Kidney tubule cell (primary cell): ENCODE data around the gene FLOT2.
A peak's percentile ranks its signal among the peaks of the same experiment; 100 is the strongest.
"Not testable (repeated sequence)": the region's sequence is repeated elsewhere in the genome, so short reads cannot be mapped to it uniquely, and the experiment has no call there.

Experiments
- DNase-seq: peaks from one replicate; pipeline ENCODE4 v3.0.0-alpha.2; 2018; ENCODE audit warnings: low spot score

The FLOT2 gene

DNA sequence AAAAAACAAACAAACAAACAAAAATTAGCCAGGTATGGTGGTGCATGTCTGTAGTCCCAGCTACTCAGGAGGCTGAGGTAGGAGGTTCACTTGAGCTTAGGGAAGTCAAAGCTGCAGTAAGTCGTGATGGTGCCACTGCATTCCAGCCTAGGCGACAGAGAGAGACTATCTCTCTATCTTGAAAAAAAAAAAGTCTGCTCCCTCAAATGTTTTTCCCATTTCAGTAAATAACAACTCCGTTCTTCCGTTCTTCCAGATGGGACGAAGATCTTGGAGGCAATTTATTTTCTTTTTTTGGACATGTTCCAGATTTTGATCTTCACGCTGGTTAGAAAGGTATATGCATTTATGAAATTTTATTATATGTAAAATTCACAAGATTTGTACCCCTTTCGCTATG is 23.7 kb downstream of the FLOT2 start:
- DNase-seq, result no peak

DNA sequence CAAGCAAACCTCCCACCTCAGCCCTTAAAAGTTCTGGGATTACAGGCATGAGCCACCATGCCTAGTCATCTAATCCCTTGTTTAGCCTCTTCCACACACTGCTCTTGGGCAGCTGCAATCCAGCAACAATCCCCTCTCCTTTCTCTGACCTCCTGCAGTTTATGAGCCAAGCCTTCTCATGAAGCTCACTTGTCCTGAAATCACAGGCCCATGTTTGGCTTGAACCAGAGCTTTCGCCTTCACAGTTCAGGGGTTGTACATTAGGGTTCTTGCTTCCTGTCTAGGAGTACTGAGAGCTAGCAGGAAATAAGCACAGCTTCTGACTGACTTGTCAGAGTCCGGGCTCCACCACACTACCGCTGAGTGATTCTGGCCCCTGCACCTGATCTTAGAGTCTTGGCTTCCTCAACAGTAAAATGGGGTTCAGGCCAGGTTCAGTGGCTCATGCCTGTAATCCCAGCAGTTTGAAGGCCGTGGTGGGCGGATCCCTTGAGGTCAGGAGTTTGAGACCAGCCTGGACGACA is 26.4 kb downstream of the FLOT2 start:
- DNase-seq, result no peak

DNA sequence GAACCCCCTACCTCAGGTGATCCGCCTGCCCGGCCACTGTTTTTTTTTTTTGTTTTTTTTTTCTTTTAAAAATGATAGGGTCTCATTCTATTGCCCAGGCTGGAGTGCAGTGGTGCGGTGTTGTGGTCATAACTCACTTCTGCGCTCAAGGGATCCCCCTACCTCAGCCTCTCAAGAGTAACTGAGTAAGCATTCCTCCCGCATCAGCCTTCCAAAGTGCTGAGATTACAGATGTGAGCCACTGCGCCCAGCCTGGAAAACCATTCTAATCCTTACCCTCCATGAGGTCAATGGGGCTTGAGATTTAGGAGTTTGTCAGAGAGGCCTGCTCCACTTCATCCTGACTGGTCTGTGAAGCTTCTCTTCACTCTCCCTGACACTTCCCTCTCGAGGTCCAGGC is 30.3 kb downstream of the FLOT2 start:
- DNase-seq, result no peak

DNA sequence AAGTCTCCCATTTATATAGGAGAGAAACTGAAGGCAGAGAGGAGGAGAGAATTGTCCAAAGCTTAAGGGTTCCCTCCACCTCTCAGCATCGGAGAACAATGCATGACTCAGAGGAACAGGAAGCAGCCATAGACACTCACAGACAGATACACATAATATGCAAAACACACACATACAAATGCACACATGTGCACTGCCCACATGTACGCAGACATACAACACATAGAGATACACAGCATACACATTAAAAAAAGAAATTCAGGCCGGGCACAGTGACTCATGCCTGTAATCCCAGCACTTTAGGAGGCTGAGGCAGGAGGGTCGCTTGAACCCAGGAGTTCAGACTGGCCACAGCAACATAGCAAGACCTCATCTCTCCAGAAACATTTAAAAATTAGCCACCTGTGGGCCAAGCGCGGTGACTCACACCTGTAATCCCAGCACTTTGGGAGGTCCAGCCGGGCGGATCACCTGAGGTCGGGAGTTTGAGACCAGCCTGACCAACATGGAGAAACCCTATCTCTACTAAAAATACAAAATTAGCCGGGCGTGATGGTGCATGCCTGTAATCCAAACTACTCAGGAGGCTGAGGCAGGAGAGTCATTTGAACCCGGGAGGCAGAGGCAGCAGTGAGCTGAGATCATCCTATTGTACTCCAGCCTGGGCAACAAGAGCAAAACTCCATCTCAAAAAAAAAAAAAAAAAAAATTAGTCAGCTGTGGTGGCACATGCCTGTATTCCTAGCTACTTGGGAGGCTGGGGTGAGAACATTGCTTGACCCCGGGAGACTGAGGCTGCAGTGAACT is 31.4 kb downstream of the FLOT2 start:
- peak; percentile 44 for DNase-seq

DNA sequence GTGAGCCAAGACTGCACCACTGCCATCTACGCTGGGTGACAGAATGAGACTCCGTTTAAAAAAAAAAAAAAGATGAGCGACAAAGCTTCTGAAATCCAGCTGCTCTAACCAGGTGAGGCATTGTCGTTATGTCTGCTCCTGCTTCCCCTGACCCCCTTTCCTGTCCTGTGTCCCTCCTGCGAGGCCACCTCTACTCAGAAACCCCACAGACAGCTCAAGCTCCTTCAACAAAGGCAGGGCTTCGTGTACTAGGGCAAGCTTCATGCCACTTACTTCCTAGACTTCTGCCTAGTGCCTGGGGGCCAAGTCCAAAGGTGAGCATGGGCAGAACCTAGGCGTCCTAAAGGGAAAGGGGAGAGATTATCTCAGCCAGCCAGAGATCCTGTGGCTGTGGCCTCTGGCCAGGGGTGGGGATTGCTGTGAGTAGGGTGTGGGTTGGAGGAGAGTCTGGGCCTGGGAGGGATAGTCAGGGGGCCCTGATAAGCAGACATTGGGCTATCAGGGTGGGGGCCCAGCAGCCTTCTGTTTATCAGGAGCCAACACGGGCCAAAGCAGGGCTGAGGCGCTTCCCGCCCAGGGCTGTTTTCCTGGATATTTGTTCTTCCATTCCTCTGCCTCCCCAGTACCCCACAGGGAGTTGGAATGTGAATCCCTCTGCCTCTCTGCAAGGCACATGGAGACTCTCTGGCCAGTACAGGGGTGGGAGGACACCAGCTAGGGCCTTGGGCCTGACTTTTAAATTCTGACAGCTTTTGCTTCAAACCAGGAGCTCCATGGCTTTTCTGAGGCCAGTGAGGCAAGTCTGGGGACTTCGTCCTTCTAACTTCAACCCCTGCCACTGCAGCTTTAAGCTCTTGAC is 32.3 kb downstream of the FLOT2 start:
- no peak for DNase-seq

DNA sequence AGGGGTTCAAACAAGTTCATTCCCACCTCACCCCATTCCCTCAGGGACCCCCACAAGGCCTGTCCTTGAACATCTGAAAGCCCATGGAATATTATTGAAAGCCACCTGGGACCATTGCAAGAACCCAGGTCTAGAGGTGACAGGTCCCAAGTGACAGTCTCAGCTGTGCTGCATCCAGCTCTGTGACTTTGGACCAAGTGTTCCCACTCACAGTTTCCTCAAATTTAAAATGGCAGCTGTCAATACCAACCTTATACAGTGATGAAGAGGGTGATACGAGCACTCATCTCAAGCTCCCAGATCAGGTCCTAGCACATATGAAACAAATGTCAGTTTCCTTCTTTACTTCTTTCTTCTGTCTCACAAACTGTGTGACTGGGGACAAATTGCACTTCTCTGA is 33.6 kb downstream of the FLOT2 start:
- no peak for DNase-seq

DNA sequence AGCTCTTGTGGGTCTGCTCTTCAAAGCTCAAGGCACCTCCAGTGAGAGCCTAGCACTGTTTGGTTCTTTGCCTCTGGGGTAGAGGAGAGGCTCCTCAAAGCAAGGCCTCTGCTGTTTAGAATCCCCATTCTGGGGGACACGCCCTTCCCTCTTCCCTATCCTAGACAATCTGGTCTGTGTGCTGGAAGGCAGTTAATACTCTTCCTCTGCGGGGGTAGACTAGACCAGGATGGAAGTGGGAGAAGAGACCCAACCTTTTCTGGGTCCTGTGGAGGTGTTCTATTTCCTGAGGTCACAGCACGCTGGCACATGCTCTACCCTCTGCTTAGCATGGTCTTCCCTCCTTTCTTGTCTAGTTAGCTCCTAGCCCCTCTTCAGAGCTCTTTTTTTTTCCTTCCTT is 35.0 kb downstream of the FLOT2 start:
- no peak for DNase-seq

DNA sequence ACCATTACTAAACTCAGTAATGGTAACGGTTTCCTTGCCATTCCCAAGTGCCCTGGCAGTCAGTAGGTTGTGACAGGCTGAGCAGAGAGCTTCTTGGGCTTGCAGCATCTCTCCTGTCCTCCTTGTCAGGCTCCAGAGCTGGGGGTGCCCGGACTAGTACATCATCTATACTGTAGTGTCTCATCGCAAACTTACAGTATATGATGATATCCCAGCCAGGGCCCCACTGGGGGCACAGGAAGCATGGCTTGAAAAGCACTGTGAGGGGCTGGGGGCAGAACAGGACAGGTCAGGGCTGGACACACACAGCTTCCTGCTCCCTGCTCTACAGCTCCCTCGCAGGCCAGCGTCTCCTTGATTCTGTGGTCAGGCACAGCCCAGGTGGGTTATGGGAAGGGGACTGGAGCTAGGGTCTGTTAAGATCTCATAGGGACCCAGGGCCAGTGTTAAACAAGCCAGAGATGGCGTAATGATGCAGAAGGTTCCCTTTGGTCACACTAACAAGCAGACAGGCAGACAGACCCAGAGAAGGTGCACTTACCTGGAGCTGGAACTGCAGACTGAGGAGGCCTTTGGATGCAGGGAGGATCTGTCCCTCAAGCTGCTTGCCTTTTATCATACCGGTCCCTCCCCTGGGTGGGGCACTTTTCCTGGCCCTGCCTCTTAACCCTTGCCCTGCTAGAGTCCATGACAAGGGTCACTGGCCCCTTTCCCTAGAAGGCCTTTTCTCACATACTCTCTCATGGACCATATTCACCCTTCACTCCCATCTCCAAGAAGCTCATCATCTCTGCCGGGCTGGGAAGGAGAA is 35.9 kb downstream of the FLOT2 start:
- no peak for DNase-seq

DNA sequence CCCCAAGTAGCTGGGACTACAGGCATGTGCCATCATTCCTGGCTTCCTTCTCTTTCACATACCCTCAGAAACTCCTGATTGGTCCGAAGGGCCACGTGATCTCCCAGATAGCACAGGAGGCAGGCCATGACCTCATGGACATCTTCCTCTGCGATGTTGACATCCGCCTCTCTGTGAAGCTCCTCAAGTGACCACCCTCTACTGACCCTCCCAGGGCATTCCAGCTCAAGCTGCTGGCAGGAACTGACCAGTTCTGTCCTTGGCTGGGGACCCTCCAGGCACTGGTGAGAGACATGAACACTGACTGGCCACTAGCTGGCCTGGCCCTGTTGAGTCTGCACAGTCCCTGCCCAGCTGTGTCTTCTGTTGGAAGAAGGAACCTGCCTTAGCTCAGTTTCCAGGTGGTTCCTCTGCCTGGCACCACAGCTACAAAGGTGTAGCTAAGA is 37.1 kb downstream of the FLOT2 start:
- no peak for DNase-seq

DNA sequence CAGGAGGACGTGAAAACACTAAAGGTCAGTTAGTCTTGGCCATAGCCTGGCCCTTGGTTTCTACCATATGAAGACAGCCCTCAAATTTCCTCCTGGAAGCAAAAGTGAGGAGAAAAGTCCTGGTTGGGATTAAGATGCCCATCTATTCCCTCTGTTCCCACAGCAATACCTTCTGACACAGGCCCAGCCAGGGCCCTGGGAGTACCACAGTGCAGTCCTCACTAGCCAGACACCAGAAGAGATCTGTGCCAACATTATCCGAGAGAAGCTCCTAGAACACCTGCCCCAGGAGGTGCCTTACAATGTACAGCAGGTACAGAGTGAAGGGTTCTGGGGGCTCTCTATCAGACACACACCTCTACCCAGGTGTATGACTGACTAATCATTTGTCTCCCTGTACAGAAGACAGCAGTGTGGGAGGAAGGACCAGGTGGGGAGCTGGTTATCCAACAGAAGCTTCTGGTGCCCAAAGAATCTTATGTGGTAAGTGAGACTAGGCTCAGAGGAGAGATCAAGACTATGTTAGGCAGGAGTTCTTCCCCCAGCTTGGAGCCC is 38.7 kb downstream of the FLOT2 start:
- no peak for DNase-seq

DNA sequence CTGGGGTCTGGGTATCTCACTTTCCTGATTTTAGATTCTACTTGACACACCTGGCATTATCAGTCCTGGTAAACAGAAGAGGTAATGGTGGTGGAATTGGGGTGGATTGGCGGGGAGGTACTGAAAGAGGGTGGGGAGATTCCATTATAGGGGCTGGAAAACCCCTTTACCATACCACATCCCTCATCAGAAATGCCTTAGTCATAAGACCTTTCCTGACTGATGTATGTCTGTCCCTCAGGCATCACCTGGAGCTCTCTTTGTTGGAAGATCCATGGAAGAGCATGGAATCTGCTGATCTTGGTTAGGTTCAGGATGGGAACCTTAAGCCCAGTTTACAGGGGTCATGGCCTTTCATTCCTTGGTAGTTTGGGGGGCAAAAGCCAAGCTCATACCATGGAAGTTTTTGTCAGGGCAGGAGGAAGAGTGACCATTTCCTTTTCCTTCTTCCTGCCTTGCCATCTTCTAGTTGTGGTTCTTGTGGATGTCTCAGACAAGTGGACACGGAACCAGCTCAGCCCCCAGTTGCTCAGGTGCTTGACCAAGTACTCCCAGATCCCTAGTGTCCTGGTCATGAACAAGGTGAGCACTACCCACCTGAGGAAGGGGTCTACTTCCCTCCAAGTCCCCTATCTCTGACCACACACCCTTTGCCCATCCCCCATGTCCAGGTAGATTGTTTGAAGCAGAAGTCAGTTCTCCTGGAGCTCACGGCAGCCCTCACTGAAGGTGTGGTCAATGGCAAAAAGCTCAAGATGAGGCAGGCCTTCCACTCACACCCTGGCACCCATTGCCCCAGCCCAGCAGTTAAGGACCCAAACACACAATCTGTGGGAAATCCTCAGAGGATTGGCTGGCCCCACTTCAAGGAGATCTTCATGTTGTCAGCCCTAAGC is 39.4 kb downstream of the FLOT2 start:
- no peak for DNase-seq

DNA sequence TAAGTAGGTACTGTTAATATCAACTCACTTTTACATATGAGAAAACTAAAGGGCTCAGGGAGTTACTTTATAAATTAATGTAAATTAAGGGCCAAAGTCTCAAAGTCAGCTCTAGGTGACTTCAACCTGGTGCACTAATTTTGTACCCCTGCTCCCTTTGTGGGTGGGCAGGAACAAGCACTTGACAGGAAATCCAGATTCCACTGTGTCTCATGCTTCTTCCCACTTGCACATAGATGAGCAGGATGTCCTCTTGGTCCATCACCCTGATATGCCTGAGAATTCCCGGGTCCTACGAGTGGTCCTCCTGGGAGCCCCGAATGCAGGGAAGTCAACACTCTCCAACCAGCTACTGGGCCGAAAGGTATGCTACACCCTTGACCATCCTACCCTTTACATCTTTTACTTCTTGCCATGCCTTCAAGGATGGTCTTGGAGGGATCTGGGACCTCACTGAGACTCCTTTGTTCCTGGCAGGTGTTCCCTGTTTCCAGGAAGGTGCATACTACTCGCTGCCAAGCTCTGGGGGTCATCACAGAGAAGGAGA is 41.4 kb downstream of the FLOT2 start:
- DNase-seq, result no peak

DNA sequence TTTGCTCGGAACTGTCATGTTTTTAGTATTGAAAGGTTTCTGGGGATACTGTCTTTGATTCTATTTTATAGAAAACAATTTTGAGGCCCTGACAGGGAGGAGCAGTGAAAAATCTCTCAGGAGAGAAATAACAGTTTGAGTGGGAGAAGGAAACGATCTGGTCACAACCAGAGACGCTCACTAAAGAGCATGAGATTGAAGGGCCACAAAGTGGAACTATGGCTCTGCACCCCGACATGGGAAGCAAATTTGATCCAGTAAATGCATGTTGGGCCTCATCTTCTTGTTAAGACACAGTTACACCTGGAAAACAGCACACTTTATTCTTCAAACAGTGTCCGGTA is 42.2 kb downstream of the FLOT2 start:
- no peak for DNase-seq

DNA sequence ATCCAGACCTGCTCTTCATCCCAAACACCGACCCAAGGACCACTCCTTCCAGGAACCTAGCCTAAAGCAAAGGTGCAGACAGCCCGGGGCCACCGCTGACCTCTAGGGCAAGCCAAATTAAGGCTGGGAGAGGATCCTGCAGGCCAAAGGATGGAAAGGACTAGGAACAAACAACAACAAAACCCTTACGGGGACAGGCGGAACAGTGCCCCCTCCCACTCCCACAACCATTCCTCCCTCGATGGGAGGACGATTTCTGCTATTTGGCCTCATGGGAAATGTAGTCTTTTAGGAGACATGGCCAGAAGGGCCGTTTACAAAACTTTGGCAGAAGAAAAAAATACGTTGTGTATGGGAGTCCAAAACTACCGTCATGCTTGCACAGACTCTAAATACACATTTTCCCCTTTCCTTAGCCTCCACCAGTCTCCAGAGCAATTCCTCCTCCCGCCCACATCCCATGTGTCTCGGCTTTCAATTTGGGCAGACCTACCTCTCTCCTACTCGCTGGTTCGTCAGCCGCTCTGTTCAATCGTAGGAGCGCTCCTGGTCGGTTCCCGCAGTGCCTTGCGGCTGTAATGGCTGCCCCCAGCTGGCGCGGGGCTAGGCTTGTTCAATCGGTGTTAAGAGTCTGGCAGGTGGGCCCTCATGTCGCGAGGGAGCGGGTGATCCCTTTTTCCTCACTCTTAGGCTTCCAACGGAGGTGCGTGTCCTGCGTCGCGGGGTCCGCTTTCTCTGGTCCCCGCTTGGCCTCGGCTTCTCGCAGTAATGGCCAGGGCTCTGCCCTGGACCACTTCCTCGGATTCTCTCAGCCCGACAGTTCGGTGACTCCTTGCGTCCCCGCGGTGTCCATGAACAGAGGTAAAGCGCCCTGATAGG is 42.8 kb downstream of the FLOT2 start, which contains the start of gene ERAL1:
TSS of gene ERAL1 (plus strand) at position 560 of the 879 bp plus-strand sequence. CDS start at position 579, 19 bp downstream.
- DNase-seq, result peak; percentile 88

DNA sequence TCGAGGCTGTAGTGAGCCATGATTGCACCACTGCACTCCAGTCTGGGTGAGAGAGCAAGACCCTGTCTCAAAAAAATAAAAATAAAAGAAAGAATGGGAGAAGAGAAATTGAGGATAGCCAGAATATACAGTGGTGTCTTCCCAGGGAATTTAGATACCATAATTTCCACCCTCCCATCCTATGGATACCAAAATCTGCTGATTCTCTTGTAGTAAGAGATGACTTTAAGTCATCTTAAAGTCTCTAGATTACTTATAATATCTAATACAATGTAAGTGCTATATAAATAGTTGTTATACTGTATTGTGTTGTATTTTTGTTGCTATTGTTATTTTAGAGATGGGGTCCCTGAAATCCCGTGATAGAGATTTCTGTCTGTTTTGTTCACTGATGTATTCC is 44.2 kb downstream of the FLOT2 start:
- DNase-seq, result no peak

DNA sequence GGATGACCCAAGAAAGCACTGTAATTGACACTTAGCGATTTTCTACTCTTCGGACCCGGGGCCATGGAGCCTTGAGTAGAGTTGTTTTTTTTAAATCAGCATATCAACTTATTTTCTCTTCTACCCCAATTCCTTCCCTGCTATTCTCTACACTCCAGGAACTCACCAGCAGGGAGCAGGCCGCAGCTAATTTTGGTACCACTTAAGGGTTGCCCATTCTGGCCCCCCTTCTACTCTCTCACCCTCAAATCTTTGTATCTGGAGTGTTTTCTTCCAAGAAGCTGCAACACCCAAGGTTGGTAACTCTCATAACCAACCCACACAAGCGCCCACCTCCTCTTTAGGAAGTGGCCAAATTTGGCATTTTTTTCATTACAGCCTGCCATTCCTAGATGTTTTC is 48.3 kb downstream of the FLOT2 start:
- no peak for DNase-seq

DNA sequence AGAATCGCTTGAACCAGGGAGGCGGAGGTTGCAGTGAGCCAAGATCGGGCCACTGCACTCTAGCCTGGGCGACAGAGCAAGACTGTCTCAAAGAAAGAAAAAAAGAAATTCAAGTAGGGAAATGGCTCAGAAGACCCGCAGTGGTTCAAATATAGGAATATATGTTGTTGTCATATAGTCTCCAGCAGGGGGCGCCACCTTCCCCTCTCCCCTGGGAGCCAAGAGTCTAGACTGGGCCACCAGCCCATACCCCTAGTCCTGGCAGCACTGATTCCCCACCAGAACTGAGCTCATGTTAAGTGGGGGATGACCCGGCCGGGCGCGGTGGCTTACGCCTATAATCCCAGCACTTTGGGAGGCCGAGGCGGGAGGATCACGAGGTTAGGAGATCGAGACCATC is 48.9 kb downstream of the FLOT2 start:
- DNase-seq, result peak; percentile 13

DNA sequence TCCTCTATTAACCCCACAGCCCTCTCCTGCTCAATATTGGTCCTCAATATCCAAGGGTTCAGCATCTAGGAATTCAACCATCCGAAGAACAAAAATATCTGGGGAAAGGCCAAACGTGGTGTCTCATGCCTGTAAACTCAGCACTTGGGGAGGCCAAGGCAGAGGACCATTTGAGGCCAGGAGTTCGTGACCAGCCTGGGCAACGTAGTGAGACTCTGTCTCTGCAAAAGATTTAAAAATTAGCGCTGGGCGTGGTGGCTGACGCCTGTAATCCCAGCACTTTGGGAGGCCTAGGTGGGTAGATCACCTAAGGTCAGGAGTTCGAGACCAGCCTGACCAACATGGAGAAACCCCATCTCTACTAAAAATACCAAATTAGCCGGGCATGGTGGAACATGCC is 50.8 kb downstream of the FLOT2 start:
- DNase-seq, result not testable (repeated sequence)

DNA sequence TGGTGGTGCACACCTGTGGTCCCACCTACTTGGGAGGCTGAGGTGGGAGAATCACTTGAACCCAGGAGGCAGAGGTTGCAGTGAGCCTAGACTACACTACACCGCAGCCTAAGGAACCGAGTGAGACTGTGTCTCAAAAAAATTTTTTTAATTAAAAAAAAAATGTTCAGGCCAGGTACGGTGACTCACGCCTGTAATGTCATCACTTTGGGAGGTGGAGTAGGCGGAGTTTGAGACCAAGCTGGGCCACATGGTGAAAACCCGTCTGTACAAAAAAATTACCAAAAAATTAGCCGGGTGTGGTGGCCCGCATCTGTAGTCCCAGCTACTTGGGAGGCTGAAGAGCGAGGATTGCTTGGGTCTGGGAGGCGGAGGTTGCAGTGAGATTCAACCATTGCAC is 51.3 kb downstream of the FLOT2 start:
- no peak for DNase-seq

DNA sequence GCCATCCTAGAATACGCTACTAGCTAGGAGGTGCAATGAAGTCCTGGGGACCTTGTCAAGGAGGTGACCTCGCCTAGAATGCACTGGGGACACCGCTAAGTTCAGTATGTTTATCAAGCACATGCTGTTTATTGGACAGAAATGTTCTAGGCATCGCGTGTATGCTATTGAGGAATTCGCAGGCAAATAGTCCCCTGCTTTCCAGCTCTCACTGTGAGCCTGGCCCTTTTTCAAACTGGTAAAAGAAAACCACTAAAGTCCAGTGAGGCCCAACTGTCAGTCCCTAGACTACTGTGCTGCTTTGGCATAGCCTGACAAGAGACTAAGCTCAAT is 53.8 kb downstream of the FLOT2 start:
- DNase-seq, result no peak
